Pancreas (tissue), 10 donors: Measurements from ENCODE around the gene NPRL2. TPM values are rescaled to one million over a fixed set of nuclear protein-coding genes. Genes with fewer than 3 reads are reported as not detected.

Experiments used
- ATAC-seq, 4 donors: fragments of 200-7000 bp; cut with Tn5 transposase; one replicate each; pipeline versions ENCODE4 v1.8.0 to v1.9.1; 2020; ENCODE audit warnings: mild to moderate bottlenecking in 4 of 4, moderate library complexity in 4 of 4
- DNase-seq, 6 donors: peaks; one replicate each; pipeline ENCODE4 v3.0.0-alpha.2; 2020
- FAIRE-seq: peaks from 2 replicates; lab custom pipeline; 2012; peaks lifted over from hg19 to GRCh38; lab: Jason Lieb, UNC
- H3K27ac ChIP-seq, 4 donors: fragments of 200-600 bp; sonication (generic); 1 replicate in 3 of 4; 2 replicates in 1 of 4; pipeline versions ENCODE4 v1.5.0 to v1.8.0; 2020
- H3K27me3 ChIP-seq, 4 donors: fragments of 200-600 bp; one replicate each; pipeline ENCODE4 v1.8.0; 2021
- H3K36me3 ChIP-seq, 3 donors: fragments of 200-600 bp; sonication (generic) in 1 of 3; one replicate each; pipeline versions ENCODE4 v1.5.0 to v1.8.0; 2020 to 2021
- H3K4me1 ChIP-seq, 3 donors: fragments of 200-600 bp; one replicate each; pipeline ENCODE4 v1.8.0; 2021
- H3K4me3 ChIP-seq, 4 donors: fragments of 200-600 bp; sonication (generic) in 2 of 4; one replicate each; pipeline versions ENCODE4 v1.5.0 to v1.8.0; 2020 to 2021
- H3K9me3 ChIP-seq, 4 donors: fragments of 200-600 bp; one replicate each; pipeline ENCODE4 v1.8.0; 2021
- CTCF ChIP-seq, 4 donors: fragments of 200-600 bp; sonication (generic) in 3 of 4; IDR thresholded peaks; one replicate each; pipeline versions ENCODE4 v1.5.0 to v1.8.0; 2021; ENCODE audit warnings: antibody characterized with exemption in 4 of 4
- WGBS, 2 donors: extraction: QIAGEN DNeasy Blood & Tissue Kit; methylation state at CpG; one replicate each; pipeline ENCODE4 v1.1.7; 2013; 5-methylcytosine and 5-hydroxymethylcytosine counted together
- intact Hi-C, 3 donors: fragments of 100-400 bp; cut with DNase I; formaldehyde crosslinking; loops; one replicate each; pipeline versions ENCODE4 v1.11.1 to v1.14.2; 2022
- polyA plus RNA-seq, 2 donors: library from polyadenylated mRNA; stranded (reverse); fragments of 200-250 nt; gene quantifications; one replicate each; pipeline ENCODE4 v1.2.3, GENCODE V29; 2013
- total RNA-seq, 6 donors: library from RNA; stranded (reverse); fragmentation: NEBNext Ultra II Directional in 4 of 6; extraction: Animal tissue kit (Norgen Biotek cat#: 25700) in 4 of 6; gene quantifications; one replicate each; pipeline versions ENCODE4 v1.2.1 to v1.2.4, GENCODE V29; 2021 to 2023
- donor health status: healthy with polysubstance abuse.
- donor health status: DM: no; HTN: no; CAD: no; lungs with moderate emphysema.
- donor health status: DM: no; HTN: no; CAD: no.
- donor health status: control.
- donor health status: control.
- donor health status: Bipolar disorder and iron deficiency.
- donor health status: DM: yes; HTN: yes; CAD: no.
- donor health status: DM: no; HTN: no; CAD: no.
- donor health status: DM: no; HTN: no; CAD: no.
- donor health status: DM: yes; HTN: yes; CAD: no.

Gene NPRL2
- total and polyA plus RNA-seq, 8 donors = 17.1 to 41.8 (median 20.3) TPM

DNA sequence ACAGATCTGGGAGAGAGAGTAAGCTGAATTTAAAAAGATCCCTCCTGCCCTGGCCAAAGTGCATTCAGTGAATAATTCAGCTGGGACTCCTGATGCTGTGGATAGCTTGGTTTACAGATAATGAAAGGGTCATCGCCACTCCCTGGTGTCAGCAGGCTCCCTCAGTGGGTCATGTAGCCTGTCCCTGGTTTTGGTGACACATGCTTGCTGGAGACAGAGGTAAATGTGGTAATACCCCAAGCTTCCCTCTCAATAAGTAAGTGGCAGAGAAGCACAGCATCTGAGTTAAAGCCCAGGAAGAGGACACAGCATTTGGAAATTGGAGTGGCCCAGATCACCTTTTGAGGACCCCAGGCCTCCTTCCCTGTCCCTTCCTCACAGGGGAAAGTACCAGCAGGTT, 6.9 kb upstream of the NPRL2 start:
- Histone ChIP-seq H3K36me3 (peaks cover 3 to 24% (median 8%) of the 10 kb centered on the region in 3 donors), H3K4me3 (peak overlapping the region in 3 of 4 donors; percentile 64 to 89 (median 86)), H3K9me3 (no peaks in the 10 kb centered on the region), H3K4me1 (peaks cover 14 to 41% (median 29%) of the 10 kb centered on the region in 3 donors), H3K27ac (no peak overlapping the region), H3K27me3 (no peaks in the 10 kb centered on the region)
- ATAC-seq (no peak), FAIRE-seq (no peak), DNase-seq (no peak)
- intact Hi-C loops = no loop called here
- 54 to 65% methylated on average over 1 of the region's 1 CpG for WGBS, 2 donors
- no peak for TF ChIP-seq CTCF (IDR thresholded peaks at IDR 0.05)

- peak in 2 of 4 donors; percentile 4 for ATAC-seq
- intact Hi-C loops = no loop called here
- Histone ChIP-seq H3K4me1 (peaks cover 14 to 51% (median 29%) of the 10 kb centered on the region in 3 donors), H3K4me3 (peak overlapping the region in 2 of 4 donors; percentile 64 to 86), H3K9me3 (no peaks in the 10 kb centered on the region), H3K27ac (no peak overlapping the region), H3K36me3 (peaks cover 3 to 24% (median 8%) of the 10 kb centered on the region in 3 donors), H3K27me3 (no peaks in the 10 kb centered on the region)
- 26 to 39% methylated on average over 5 of the region's 5 CpGs for WGBS, 2 donors
- no peak for TF ChIP-seq CTCF (IDR thresholded peaks at IDR 0.05)
- no peak for FAIRE-seq
- DNase-seq = peak in 3 of 6 donors; percentile 44 to 59 (median 53)
Measured at GRCh38 chr3:50356553-50356952, 6.0 kb upstream of the NPRL2 start.

GRCh38 chr3:50355829-50356552, 5.4 kb upstream of the NPRL2 start:
- WGBS, 2 donors = 49 to 50% methylated on average over 5 of the region's 5 CpGs
- Histone ChIP-seq H3K4me3 (peak overlapping the region in 1 of 4 donors; percentile 86), H3K9me3 (no peaks in the 10 kb centered on the region), H3K27ac (no peak overlapping the region), H3K36me3 (peaks cover 3 to 24% (median 8%) of the 10 kb centered on the region in 3 donors), H3K27me3 (no peaks in the 10 kb centered on the region), H3K4me1 (peaks cover 14 to 53% (median 29%) of the 10 kb centered on the region in 3 donors)
- intact Hi-C loops = no loop called here
- no peak for ATAC-seq
- DNase-seq = peak in 1 of 6 donors; percentile 46
- FAIRE-seq = no peak
- TF ChIP-seq CTCF (IDR thresholded peaks at IDR 0.05) = no peak

- TF ChIP-seq CTCF (IDR thresholded peaks at IDR 0.05) = no peak
- FAIRE-seq (no peak), ATAC-seq (no peak), DNase-seq (no peak)
- peaks cover 3 to 24% (median 8%) of the 10 kb centered on the region in 3 donors for H3K36me3 ChIP-seq
- 79 to 89% methylated on average over 7 of the region's 7 CpGs for WGBS, 2 donors
- no peaks in the 10 kb centered on the region for H3K27me3 ChIP-seq
- H3K27ac ChIP-seq = no peak overlapping the region
- no peak overlapping the region for H3K4me3 ChIP-seq
- no peaks in the 10 kb centered on the region for H3K9me3 ChIP-seq
- intact Hi-C loops = no loop called here
- H3K4me1 ChIP-seq = peaks cover 14 to 53% (median 29%) of the 10 kb centered on the region in 3 donors
Measured at GRCh38 chr3:50354850-50355249, 4.3 kb upstream of the NPRL2 start.
